ENCODE measurements around the gene TAL2. TPM values are rescaled to one million over a fixed set of nuclear protein-coding genes. Genes with fewer than 3 reads are reported as not detected.

Gene TAL2
- total and polyA plus RNA-seq, 2 donors (not counting 3 experiments of a cell fraction or from before 2014, with no cell fraction given), result 0.30 TPM; not detected in 1

DNA sequence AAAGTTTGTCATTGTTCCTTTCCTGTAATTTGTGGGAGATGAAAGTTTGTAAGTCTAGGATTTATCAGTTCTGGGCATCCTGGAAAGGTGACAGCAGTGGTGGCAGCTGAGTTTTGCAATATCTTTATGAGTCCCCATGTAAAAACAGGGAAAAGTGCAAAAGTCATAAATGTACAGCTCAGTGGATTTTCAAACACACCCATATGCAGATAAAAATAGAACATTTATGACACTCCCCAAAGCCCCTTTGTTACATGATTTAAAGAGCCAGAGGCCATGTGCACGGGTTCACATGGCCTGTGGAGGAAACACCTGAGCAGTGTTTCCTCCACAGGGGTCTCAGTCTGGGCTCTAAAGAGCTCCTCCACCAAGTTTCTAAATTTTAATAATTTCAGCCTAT is 38.4 kb downstream of the TAL2 start:
- Histone ChIP-seq H3K4me2 (ENCODE audit: insufficient read depth, low read length) (no peak overlapping the region), H3K9ac (replicated peaks; ENCODE audit: extremely low read depth, insufficient read depth, low read length) (no peak overlapping the region), H3K27me3 (ENCODE audit: control insufficient read depth in 2 of 2, insufficient read depth in 2 of 2, low read length in 2 of 2) (no peaks in the 10 kb centered on the region), H4K20me1 (replicated peaks; ENCODE audit: control insufficient read depth, extremely low read depth, insufficient read depth, low read length) (no peaks in the 10 kb centered on the region), H3K36me3 (ENCODE audit: control insufficient read depth in 2 of 2, extremely low read depth in 1 of 2, insufficient read depth in 2 of 2, low read length in 2 of 2) (no peaks in the 10 kb centered on the region), H3K9me3 (replicated peaks; ENCODE audit: control insufficient read depth, insufficient read depth, low read length) (no peaks in the 10 kb centered on the region), H3K9me1 (replicated peaks; ENCODE audit: control insufficient read depth, extremely low read depth, insufficient read depth, low read length) (no peaks in the 10 kb centered on the region), H3K79me2 (ENCODE audit: control insufficient read depth, insufficient read depth, low read length) (no peaks in the 10 kb centered on the region), H3K27ac (ENCODE audit: insufficient read depth, low read depth, low read length) (no peak overlapping the region), H3K4me3 (replicated peaks in 1 of 3; ENCODE audit: insufficient read depth in 1 of 3, low read depth in 1 of 3, low read length in 3 of 3) (no peak overlapping the region), H2AFZ (ENCODE audit: low read depth, low read length) (no peak overlapping the region), H3K4me1 (ENCODE audit: control insufficient read depth, extremely low read depth, insufficient read depth, low read length) (no peaks in the 10 kb centered on the region)
- ChIA-PET CTCF (interaction anchor here (1.1 to 1.7 kb wide), 2 partner anchors 10 to 18 kb away, joined by 3 to 4 read pairs; no protein-coding TSS in a partner anchor), POLR2A (no interaction called here)
- TF ChIP-seq, protein P1, sequence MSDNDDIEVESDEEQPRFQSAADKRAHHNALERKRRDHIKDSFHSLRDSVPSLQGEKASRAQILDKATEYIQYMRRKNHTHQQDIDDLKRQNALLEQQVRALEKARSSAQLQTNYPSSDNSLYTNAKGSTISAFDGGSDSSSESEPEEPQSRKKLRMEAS (IDR thresholded peaks at IDR 0.05; ENCODE audit: insufficient read depth, insufficient read length), result no peak
- no peak for TF ChIP-seq FOS (IDR thresholded peaks at IDR 0.05; ENCODE audit: borderline replicate concordance, insufficient read depth, low read length)
- TF ChIP-seq EZH2 (IDR thresholded peaks at IDR 0.05; ENCODE audit: borderline replicate concordance, low read depth, low read length, severe bottlenecking), result no peak
- TF ChIP-seq MYC (IDR thresholded peaks at IDR 0.05; ENCODE audit: low read depth, low read length), result no peak
- TF ChIP-seq, protein P2, sequence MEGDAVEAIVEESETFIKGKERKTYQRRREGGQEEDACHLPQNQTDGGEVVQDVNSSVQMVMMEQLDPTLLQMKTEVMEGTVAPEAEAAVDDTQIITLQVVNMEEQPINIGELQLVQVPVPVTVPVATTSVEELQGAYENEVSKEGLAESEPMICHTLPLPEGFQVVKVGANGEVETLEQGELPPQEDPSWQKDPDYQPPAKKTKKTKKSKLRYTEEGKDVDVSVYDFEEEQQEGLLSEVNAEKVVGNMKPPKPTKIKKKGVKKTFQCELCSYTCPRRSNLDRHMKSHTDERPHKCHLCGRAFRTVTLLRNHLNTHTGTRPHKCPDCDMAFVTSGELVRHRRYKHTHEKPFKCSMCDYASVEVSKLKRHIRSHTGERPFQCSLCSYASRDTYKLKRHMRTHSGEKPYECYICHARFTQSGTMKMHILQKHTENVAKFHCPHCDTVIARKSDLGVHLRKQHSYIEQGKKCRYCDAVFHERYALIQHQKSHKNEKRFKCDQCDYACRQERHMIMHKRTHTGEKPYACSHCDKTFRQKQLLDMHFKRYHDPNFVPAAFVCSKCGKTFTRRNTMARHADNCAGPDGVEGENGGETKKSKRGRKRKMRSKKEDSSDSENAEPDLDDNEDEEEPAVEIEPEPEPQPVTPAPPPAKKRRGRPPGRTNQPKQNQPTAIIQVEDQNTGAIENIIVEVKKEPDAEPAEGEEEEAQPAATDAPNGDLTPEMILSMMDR (IDR thresholded peaks at IDR 0.05; ENCODE audit: extremely low read depth in 1 of 2, insufficient read depth in 1 of 2, low read depth in 1 of 2, low read length in 2 of 2), result no peak
- no peak for TF ChIP-seq POLR2A (IDR thresholded peaks at IDR 0.05; ENCODE audit: low read depth, low read length)
- no peak for TF ChIP-seq GATA2 (IDR thresholded peaks at IDR 0.05; ENCODE audit: insufficient read depth, insufficient read length, low read depth, low read length)
- TF ChIP-seq POLR2AphosphoS5 (IDR thresholded peaks at IDR 0.05; ENCODE audit: insufficient read depth, low read depth, low read length), result no peak
- no peak for TF ChIP-seq JUN (IDR thresholded peaks at IDR 0.05; ENCODE audit: borderline replicate concordance, insufficient read depth, insufficient read length, low read depth)
- BruUV-seq (replicated peaks), result no TSS peak
- DNase-seq (ENCODE audit: low read depth, low spot score), result no peak
- no peak for FAIRE-seq
- dilution Hi-C loops (cut with MboI; ENCODE audit: extremely low pct_ligation_motif_present, low sequenced_read_pairs), result no loop called here
- intact Hi-C loops (cut with micrococcal nuclease), result no loop called here
